ENCODE results near the gene SPDYE6.
"Not testable (repeated sequence)": the region's sequence is repeated elsewhere in the genome, so short reads cannot be mapped to it uniquely, and the experiment has no call there.

The SPDYE6 gene

DNA sequence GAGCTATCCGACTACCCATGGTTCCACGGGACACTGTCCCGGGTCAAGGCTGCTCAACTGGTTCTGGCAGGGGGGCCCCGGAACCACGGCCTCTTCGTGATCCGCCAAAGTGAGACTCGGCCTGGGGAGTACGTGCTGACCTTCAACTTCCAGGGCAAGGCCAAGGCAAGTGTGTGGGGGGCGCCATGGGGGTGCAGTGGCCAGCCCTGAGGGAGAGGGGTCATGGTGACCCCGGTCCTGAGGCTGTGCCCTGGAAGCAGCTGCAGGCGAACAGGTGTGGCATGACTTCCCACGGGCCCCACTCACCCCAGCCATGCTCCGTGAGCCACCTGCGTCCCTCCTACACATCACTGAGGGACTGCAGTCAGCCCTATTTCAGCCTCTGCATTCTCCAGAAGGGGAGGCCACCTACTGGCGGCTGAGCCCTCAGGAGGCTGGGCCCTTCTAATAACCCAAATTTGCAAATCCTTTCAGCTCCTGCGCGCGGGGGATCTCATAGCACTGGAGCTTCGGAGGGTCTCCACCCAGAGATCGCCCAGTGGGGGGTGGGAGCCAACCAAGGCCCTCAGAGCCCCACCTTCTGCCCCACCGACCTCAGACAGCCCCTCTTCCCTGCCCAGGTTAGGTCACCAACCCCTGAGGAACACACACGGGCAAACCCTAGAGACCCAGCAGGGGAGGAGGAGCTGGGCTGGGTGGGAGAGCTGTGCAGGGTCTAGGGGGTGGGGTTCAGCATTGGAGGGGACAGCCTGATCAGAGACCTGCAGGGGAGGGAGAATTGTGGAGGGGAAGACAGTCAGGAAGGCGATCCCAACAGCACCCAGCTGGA lies 38.8 kb downstream of the SPDYE6 start:
- DNase-seq: no peak

GRCh38 chr7:102313997-102314780 lies 42.1 kb downstream of the SPDYE6 start:
- no peak for DNase-seq

GRCh38 chr7:102312317-102312716 lies 43.9 kb downstream of the SPDYE6 start:
- DNase-seq: no peak

DNA sequence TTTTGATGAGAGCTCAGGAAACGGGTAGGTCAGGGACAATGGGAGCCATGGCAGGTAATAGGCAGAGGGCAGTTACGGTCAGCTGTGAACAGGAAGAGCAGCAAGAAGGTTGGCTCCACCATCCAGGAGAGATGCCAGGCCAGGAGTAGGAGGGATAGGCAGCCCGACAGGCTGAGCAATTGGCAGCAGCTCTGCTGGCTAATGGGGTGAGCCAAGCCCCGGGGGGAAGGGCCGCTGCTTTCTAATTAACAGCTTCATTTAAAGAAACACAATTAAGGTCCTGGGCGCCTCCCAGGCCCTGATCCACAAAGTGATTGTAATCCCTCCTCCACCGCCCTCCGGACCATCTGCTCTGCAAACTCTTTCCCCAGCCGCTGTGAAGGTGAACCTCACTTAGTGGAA lies 45.8 kb downstream of the SPDYE6 start:
- DNase-seq: no peak

DNA sequence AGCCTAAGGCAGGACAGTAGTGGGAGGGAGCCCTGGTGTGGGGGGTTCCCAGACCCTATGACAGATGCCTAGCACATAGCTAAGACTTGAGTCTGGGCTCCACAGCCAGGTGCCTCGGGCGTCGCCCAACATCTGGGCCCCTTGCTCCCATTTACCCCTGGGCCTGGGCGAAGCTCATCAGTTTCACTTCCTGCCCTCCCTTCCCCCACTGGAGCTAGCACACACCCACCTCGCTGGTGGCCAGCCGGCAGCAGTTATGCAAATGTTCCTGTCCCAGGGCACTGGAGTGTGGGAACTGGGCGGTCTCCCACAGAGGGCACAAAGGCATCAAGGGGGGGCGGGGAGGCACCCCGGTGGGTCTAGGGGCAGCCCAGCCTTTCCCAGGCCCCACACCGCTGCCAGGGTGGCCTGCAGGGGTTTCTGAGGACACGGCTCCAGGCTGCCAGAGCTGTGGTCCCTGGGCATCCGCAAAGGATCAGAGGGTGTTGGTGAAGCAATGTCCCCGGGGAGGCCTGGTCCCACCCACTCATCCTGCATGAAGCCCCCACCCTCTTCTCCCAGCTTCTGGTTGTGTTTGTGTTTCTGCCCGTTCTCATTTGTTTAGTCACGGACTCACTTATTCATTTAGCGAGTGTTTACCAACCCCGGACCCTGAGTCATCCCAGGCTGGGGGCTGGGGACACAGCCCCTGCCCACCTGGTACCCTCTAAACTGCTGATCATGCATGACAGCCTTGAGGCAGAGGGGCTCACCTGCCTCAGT lies 49.1 kb downstream of the SPDYE6 start:
- DNase-seq: peak; percentile 71

- DNase-seq: no peak
Observed at GRCh38 chr7:102305414-102306268, 50.6 kb downstream of the SPDYE6 start.

DNA sequence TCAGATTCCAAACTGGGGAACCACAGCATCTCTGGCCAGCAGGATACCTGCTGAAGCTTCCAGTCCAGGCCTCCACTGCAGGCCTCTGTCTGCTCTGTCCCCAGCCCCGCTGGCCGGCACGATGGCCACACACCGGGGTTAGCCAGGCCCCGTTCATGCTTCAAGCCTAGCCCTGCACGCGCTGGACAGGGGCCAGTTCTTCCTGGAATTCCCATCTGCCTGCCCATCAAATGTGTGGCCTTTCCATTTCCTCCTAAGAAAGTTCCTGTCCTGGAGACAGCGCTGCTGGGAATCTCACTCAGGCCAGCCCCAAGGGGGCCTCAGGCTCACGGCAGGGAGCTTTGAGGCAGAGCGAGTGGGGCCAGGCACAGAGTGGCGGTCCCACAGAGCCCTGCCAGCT lies 51.6 kb downstream of the SPDYE6 start:
- no peak for DNase-seq

DNA sequence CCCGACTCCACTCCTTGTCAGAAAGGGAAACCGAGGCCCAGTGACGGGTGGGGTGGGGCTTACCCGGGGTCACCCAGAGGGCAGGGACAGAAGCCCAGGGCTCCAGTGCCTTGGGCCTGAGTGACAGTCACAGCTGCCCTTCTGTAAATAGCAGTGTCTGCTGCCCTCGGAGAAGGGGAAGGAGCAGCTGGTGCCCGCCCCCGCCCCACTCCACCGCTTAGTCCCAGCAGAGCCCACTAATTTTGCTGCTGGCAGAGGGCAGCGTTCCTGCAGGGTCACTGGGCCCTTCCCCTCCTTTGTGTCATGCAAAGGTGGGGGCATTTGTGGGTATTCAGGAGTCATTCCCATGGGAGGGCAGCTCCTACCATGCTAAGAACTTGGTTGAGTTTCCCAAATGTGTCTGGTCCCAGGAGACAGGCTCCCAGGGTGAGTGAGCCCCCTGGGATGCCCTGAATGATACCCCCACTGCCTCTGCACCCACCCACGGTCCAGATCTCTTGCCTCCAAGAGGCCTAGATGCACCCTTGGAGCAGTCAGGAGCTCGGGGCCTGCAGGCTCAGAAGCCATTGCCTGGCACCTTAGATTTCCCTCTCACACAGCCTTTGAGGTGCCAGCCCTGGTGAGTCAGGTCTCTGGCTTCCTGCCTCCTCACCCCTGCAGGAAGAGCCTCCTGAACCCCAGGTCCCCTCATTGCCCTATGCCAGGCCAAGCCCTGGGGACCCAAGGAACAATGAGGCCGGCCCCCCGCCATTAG lies 52.4 kb downstream of the SPDYE6 start:
- DNase-seq: no peak

DNA sequence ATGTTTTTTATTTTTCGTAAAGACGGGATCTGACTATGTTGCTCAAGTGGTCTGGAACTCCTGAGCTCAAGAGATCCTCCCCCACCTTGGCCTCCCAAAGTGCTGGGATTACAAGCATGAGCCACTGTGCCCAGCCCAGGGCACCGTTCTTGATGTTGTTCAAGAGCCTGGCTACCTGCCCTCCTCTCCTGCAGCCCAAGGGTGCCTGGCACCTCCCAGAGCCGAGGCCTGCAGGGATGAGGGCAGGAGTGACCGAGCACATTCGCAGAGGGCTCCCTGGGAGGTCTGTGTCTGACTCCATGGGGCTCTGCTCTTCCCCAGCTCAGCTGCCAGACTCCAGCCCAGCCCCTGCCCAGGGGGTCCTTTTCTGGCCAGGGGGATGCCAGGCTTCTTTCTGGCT lies 54.2 kb downstream of the SPDYE6 start:
- DNase-seq: no peak

GRCh38 chr7:102301367-102301766 lies 54.9 kb downstream of the SPDYE6 start:
- DNase-seq: not testable (repeated sequence)

DNA sequence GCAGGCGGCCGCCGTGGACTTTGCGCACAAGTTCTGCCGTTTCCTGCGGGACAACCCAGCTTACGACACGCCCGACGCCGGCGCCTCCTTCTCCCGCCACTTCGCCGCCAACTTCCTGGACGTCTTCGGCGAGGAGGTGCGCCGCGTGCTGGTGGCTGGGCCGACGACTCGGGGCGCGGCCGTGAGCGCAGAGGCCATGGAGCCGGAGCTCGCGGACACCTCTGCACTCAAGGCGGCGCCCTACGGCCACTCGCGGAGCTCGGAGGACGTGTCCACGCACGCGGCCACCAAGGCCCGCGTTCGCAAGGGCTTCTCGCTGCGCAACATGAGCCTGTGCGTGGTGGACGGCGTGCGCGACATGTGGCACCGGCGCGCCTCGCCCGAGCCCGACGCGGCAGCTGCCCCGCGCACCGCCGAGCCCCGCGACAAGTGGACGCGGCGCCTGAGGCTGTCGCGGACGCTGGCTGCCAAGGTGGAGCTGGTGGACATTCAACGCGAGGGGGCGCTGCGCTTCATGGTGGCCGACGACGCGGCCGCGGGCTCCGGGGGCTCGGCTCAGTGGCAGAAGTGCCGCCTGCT lies 55.5 kb downstream of the SPDYE6 start:
- DNase-seq: no peak

- DNase-seq: no peak
Observed at GRCh38 chr7:102297487-102298218, 58.6 kb downstream of the SPDYE6 start.

GRCh38 chr7:102296514-102296913 lies 59.7 kb downstream of the SPDYE6 start:
- no peak for DNase-seq

GRCh38 chr7:102296179-102296438 lies 60.1 kb downstream of the SPDYE6 start:
- no peak for DNase-seq

Measured in fibroblast of skin of back (primary cell).